CD4-positive, alpha-beta T cell treated with Interleukin-17A for 4 hours (primary cell): ENCODE data around the gene NPAS2.

Experiments
- DNase-seq: peaks from one replicate; pipeline ENCODE4 v3.0.0-alpha.2; 2020; ENCODE audit warnings: mixed read lengths

The NPAS2 gene

DNA sequence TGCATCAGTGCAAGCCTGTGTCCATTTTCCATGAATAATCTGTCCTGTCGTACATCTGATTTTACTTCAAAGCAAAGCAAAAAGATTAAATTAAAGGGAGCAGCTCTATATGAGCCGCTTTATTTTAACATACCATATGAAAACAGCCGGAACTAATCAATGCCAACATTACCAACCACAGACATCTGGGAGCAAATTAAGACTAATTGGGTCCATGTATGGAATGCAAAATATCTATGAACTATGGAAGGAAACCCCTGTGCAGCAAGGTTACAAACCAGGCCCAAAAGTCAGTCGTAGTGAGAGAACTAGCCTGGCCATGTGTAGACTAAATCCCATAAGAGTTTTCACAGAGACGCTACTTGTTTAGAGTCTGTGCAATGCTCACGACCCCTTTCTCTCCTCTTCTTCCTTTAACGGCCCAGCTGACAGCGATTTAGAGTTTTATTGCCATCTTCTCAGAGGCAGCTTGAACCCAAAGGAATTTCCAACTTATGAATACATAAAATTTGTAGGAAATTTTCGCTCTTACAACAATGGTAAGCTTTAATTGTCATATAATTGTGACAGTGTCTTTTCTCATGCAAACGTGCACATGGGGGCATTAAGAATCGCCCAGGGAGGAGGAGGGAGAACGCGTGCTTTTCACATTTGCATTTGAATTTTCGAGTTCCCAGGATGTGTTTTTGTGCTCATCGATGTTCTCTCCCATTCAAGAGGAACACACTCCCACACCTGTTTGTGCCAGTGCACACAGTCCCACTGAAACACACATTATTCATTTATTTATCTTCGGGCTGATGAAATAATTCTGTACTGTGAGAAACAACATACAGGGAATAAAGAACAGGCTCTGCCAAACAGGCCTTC is 129.2 kb downstream of the NPAS2 start:
- DNase-seq, result no peak

GRCh38 chr2:100952512-100952911 is 132.6 kb downstream of the NPAS2 start:
- DNase-seq, result no peak

GRCh38 chr2:100953406-100954043 is 133.6 kb downstream of the NPAS2 start:
- no peak for DNase-seq

DNA sequence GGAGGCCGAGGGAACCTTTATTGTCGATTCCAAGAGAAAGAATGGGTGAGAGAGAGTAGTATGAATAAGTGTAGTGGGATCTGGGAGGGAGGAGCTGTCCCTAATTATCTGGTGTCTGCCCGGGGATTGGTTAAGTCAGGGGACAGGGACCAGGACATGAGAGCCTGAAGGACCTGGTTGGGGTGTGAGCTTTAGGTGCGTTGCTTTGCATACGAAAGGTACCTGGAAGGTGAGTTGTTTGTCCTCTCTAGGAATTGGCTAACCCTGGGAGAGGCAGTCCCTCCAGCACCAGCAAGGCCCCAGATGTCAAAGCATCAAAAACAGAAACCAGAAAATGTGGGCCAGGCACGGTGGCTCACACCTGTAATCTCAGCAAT is 134.1 kb downstream of the NPAS2 start:
- no peak for DNase-seq

GRCh38 chr2:100955226-100955625 is 135.3 kb downstream of the NPAS2 start:
- DNase-seq, result no peak

GRCh38 chr2:100956081-100956480 is 136.1 kb downstream of the NPAS2 start:
- no peak for DNase-seq

DNA sequence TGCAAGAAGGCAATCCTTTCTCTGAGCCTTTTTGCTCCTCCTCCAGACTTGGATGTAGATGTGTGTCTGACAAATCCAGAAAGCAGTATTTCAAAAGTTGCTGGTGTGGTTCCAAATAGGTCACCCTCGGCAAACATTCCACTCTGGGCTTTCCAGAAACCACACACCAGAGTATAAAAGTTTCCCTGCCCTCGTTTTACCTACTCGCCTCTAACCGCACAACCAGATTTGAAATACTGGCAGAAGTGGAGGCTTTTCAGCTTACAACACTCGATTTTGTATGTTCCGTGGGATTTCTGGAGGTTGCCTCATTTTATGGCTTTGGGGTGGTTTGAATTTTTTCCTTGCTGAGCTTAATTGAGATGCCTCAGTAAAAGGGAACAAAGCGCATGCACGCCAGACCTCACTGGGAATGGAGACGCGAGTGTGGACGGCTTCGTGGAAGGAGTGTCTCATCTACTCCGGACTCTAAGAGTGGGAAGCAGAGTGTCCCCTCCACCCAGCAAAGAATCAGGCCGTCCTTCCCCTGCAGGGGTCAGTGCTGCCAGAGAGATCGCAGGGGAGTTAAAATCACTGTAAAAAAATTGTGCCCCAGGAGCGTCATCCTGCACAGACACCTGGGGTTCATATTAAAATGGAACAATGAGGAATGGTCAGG is 138.2 kb downstream of the NPAS2 start:
- no peak for DNase-seq

GRCh38 chr2:100959225-100959880 is 139.4 kb downstream of the NPAS2 start:
- no peak for DNase-seq

GRCh38 chr2:100960688-100961087 is 140.7 kb downstream of the NPAS2 start:
- no peak for DNase-seq

DNA sequence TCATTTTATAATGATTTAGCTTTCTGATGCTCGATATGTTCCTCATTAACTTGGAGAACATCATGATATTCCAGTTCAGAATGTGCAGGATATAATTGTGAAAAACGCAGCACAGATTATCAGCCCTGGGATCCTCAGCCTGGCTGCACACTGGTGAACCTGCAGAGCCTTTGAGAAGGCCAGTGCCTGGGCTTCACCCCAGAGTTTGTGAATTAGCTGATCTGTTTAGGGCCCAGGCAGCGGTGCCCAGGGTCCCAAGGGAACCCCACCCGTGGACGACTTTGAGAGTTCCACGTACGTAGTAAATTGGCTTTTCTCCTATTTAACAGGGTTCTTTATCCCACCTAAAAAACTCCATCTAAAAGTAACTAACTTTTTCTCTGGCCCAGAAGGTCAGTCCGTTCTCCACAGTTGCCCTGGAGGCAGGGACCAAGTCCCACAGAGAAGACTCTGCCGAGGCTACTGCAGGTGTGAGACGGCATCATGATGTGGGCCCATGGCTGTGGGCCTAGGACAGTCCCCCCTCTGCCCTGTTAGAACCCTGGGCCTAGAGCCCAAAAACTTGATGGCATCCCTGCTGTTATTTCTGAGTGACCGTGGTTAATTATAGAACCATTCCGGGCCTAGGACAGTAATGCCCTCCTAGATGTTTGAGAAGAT is 142.6 kb downstream of the NPAS2 start:
- no peak for DNase-seq

DNA sequence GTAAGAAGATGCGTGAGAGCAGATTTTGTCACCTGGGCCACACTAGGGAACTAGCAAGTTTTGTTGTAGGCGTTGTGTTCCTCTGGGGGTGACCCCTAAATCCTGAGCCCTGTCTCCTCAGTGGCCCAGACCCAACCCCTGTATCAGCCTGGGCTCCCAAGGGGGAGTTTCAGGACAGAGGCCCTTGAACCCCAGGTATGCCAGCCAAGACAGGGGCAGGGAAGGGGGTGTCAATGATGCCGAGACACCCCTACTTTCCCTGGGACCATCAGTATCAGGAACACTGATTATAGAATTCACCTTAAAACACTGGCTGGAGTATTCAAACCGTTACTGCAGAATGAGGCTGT is 143.1 kb downstream of the NPAS2 start:
- DNase-seq, result no peak

DNA sequence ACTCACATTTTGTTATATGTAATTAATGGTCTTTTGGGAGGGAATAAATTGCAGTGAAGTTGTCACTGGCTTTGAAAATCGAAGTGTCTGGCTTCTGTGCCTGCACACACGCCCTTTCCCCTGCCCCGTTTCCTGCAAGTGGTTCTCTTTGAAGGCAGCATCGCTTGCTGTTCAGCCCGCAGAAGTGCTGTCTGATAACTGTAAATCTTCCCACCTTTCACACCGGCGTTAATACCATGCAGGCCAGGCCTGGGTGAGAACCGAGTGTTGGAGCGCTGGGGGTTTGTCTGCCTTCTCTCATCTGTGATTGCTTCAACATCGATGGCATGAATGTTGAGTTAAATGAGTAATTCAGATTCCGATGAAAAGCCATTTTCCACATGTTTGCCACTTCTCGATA is 144.3 kb downstream of the NPAS2 start:
- peak; percentile 32 for DNase-seq

GRCh38 chr2:100964681-100965169 is 144.8 kb downstream of the NPAS2 start:
- DNase-seq, result no peak

DNA sequence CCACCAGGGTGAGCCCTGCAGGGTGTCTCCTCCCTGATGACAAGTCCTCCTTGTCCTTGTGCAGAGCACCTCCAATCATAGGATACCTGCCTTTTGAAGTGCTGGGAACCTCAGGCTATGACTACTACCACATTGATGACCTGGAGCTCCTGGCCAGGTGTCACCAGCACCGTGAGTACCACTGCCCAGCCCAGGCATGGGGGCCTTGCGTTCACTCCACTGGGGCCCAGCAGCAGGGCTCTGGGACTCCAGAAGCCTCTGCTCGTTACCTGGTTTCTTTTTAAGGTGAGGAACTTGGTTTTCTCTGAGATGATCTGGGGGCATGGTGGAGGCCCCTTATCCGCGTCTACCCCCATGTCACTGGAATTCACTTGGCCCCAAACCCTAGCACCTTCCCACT is 145.7 kb downstream of the NPAS2 start:
- no peak for DNase-seq

DNA sequence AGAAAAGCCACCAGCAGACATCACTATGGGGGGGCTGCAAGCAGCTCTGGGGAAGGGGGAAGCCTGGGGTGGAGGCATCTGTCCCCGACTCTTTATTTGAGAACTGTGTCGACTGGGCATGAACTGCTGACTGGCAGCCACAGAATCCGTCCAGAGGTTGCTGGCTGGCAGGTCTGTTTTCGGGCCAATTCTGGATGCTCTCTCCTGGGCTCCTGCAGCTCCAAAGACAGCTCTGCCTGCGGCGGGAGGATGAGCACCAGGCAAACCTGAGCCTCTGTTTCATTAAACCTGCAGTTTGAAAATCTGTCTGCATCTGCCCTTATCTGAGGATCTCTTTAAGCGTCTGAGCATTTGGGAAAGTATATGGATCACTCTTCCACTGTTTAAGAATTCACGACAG is 147.8 kb downstream of the NPAS2 start:
- DNase-seq, result no peak

- no peak for DNase-seq
Measured at GRCh38 chr2:100968146-100969145, 148.5 kb downstream of the NPAS2 start.

DNA sequence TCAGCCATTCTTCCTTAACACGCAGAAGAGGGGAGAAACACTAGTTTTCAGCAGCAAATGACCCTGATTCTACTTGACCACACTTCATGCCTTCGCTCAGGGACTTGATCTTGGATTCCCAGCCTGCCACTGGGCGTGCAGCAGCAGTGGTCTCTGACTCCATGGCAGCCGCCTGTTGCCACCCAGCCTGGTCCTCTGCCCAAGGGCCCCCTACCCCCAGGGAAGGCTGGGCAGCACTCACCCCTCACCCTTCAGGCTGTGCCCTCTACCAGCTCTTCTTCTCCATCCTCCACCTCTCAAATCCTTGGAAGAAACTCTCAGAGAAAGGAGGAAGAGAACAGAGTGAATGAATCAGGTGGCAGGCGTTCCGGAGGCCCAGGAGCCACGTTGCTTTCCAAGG is 150.1 kb downstream of the NPAS2 start:
- DNase-seq, result no peak

DNA sequence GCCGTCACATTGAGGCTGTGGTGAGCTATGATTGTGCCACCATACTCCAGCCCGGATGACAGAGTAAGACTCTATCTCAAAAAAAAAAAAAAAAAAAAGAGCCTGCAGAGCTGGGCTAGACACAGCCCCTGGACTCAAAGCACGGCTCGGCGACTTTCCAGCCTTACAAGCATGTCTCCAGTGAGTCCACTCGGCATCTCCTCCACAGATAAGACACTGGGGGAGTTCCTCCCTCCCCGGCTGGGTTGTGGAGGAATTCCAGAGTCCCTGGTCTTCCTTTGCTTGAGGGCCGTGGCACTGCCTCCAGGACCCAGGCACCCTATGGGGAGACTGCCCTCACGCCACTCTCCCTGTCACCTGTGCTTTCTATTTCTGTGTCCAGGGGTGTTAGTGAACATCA is 151.3 kb downstream of the NPAS2 start:
- DNase-seq, result no peak

DNA sequence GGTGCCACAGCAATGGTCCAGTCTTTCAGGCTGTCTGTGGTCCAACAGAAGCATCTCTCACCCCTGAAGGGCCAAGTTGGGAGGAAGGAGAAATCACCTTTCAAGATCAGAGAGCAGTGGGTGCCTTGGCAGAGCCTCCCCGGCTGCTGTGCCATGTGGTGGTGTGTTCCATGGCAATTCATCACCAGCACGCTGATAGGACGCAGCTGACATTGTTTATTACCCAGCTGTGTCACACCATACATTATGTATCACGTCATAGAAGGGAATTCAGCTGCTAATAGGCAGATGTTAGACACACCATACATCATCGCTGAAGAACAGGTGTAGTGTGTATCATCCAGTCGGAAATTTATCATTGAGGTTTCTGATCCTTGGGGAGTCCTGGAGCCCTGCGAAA is 152.5 kb downstream of the NPAS2 start:
- DNase-seq, result no peak

DNA sequence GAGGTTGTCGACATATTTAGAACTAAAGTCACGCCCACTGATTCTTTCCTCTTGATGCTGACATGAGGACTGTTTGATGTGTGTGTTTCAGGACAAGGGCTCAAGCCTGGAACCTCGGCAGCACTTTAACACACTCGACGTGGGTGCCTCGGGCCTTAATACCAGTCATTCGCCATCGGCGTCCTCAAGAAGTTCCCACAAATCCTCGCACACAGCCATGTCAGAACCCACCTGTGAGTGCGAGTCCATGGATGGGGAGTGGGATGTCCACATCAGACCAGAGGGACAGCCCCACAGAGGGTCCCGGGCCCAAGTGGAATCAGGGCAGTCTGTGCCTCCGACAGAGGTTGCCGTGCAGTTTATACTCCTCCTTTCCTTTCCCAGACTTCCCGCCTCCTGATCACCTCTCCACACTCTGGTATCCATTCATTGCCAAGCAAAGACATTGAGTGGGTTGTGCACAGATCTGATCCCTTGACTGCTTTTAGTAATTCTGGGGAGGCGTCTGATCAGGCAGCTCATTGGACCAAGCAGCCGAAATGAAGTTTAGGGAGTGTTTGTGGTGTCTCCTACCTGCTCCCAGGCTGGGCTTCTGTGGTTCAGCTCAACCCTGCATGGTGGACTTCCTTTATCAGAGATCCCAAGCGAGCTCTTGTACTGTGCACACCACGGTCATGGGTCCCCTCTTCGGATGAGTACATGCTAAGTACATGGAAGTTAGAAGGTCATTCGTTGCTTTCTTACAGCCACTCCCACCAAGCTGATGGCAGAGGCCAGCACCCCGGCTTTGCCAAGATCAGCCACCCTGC is 155.0 kb downstream of the NPAS2 start:
- no peak for DNase-seq

GRCh38 chr2:100975521-100975785 is 155.5 kb downstream of the NPAS2 start:
- no peak for DNase-seq
